ENCODE results near the gene MLF1. TPM values are rescaled to one million over a fixed set of nuclear protein-coding genes. Genes with fewer than 3 reads are reported as not detected.

MLF1 gene
- total and polyA plus RNA-seq, 2 of the 4 experiments (the other 2 are of a cell fraction): 4.7 to 5.2 TPM

DNA sequence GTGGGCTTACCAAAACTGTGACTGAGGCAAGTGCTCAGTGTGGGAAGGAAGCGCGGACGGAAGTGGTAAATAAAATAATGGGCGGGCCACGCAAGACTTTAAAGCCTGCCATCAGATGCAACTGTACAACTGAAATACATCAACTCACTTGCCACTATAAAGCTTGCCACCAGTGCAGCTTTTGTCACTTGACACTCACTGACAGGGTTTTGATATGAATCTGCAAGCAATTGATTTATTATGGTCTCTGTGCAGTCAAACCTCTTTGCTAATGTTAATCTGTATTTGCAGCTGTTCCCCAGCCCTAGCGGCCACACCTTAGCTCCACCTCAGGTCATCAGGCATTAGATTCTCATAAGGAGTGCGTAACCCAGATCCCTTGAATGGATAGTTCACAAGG, 71.0 kb downstream of the MLF1 start:
- no peak overlapping the region for H3K4ac ChIP-seq (ENCODE audit: low read depth, low read length)
- H4K20me1 ChIP-seq (ENCODE audit: insufficient read depth, low read length): no peaks in the 10 kb centered on the region
- no peak overlapping the region for H2BK20ac ChIP-seq (ENCODE audit: low read depth, low read length)
- no peak overlapping the region for H3K14ac ChIP-seq (replicated peaks; ENCODE audit: low read depth, low read length)
- no CpG with 5 or more reads among the region's 7 CpGs for WGBS, 2 experiments (ENCODE audit: extremely low coverage in 2 of 2, insufficient read length in 1 of 2)
- no peak overlapping the region for H4K8ac ChIP-seq (ENCODE audit: low read depth in 2 of 2, low read length in 2 of 2)
- no peak overlapping the region for H2AFZ ChIP-seq (replicated peaks; ENCODE audit: low read length, poor library complexity)
- H3K27ac ChIP-seq (ENCODE audit: insufficient read depth, low read length): no peak overlapping the region
- H2AK5ac ChIP-seq (ENCODE audit: low read depth, low read length): no peak overlapping the region
- dilution Hi-C loops (cut with HindIII; ENCODE audit: low sequenced_read_pairs, unreplicated experiment) (no loop called here), in situ Hi-C loops (cut with MboI; ENCODE audit: low sequenced_read_pairs) (loop anchor here (25.0 kb wide), 1 partner anchor 620 kb away; no protein-coding TSS in a partner anchor), intact Hi-C loops (cut with micrococcal nuclease) (loop anchor here (5.0 to 10.0 kb wide), 4 partner anchors 70 to 1025 kb away; partner anchors contain the start of genes MLF1 and SHOX2)
- no peaks in the 10 kb centered on the region for H3K9me1 ChIP-seq (ENCODE audit: insufficient read depth, low read length)
- CTCF ChIA-PET: no interaction called here
- no peak overlapping the region for H3K56ac ChIP-seq (ENCODE audit: extremely low read depth, insufficient read depth, low read length)
- no peak overlapping the region for H3K9ac ChIP-seq (ENCODE audit: low read depth, low read length)
- no peaks in the 10 kb centered on the region for H3K9me3 ChIP-seq (ENCODE audit: control insufficient read depth, insufficient read depth, low read length)
- no peak overlapping the region for H3K23ac ChIP-seq (ENCODE audit: low read depth, low read length)
- no peak overlapping the region for H2BK15ac ChIP-seq (ENCODE audit: low read depth, low read length)
- no peak overlapping the region for H4K5ac ChIP-seq (ENCODE audit: low read depth, low read length)
- H2BK120ac ChIP-seq (ENCODE audit: low read depth, low read length): no peak overlapping the region
- DNase-seq (no peak), ATAC-seq (ENCODE audit: low read depth) (no peak)
- peaks cover 4% of the 10 kb centered on the region for H3K36me3 ChIP-seq (ENCODE audit: control insufficient read depth, insufficient read depth, low read length)
- H3K4me2 ChIP-seq (ENCODE audit: low read depth, low read length): no peak overlapping the region
- H2AK9ac ChIP-seq (replicated peaks; ENCODE audit: low read depth, low read length, poor library complexity): no peak overlapping the region
- H3K4me1 ChIP-seq (ENCODE audit: control insufficient read depth, insufficient read depth, low read length): no peaks in the 10 kb centered on the region
- H3K27me3 ChIP-seq (ENCODE audit: control insufficient read depth, insufficient read depth, low read length): no peaks in the 10 kb centered on the region
- H3K79me1 ChIP-seq (ENCODE audit: low read depth in 1 of 2, low read length in 2 of 2): peaks cover 8 to 20% of the 10 kb centered on the region in 2 experiments; a peak in 3 of 4 replicates
- no peak overlapping the region for H3K4me3 ChIP-seq (ENCODE audit: insufficient read depth, low read depth, low read length)
- no TSS peak for BruUV-seq (replicated peaks)
- no peak overlapping the region for H4K91ac ChIP-seq (ENCODE audit: insufficient read depth, low read depth, low read length)
- no peak overlapping the region for H2BK5ac ChIP-seq (ENCODE audit: low read depth, low read length, poor library complexity, severe bottlenecking)
- POLR2A ChIA-PET (ENCODE audit: unreplicated experiment): no interaction called here
- H3K18ac ChIP-seq (ENCODE audit: low read depth, low read length): no peak overlapping the region
- no peak for TF ChIP-seq POLR2A (IDR thresholded peaks at IDR 0.05; ENCODE audit: low read depth, low read length)
- TF ChIP-seq NFE2L2 (IDR thresholded peaks at IDR 0.05; ENCODE audit: low read depth, low read length): no peak
- no peak for TF ChIP-seq MAFK (IDR thresholded peaks at IDR 0.05; ENCODE audit: low read depth, low read length)
- TF ChIP-seq CEBPB (IDR thresholded peaks at IDR 0.05; ENCODE audit: low read depth, low read length): no peak
- TF ChIP-seq, protein P1, sequence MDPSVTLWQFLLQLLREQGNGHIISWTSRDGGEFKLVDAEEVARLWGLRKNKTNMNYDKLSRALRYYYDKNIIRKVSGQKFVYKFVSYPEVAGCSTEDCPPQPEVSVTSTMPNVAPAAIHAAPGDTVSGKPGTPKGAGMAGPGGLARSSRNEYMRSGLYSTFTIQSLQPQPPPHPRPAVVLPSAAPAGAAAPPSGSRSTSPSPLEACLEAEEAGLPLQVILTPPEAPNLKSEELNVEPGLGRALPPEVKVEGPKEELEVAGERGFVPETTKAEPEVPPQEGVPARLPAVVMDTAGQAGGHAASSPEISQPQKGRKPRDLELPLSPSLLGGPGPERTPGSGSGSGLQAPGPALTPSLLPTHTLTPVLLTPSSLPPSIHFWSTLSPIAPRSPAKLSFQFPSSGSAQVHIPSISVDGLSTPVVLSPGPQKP (IDR thresholded peaks at IDR 0.05; ENCODE audit: borderline replicate concordance, low read depth, low read length): no peak
- TF ChIP-seq RCOR1 (IDR thresholded peaks at IDR 0.05; ENCODE audit: insufficient replicate concordance, low read length): no peak
- TF ChIP-seq FOS (IDR thresholded peaks at IDR 0.05; ENCODE audit: low read depth, low read length): no peak
- TF ChIP-seq BHLHE40 (IDR thresholded peaks at IDR 0.05; ENCODE audit: low read depth, low read length): no peak
